Measurements from ENCODE around the gene LSM3.

The LSM3 gene

DNA sequence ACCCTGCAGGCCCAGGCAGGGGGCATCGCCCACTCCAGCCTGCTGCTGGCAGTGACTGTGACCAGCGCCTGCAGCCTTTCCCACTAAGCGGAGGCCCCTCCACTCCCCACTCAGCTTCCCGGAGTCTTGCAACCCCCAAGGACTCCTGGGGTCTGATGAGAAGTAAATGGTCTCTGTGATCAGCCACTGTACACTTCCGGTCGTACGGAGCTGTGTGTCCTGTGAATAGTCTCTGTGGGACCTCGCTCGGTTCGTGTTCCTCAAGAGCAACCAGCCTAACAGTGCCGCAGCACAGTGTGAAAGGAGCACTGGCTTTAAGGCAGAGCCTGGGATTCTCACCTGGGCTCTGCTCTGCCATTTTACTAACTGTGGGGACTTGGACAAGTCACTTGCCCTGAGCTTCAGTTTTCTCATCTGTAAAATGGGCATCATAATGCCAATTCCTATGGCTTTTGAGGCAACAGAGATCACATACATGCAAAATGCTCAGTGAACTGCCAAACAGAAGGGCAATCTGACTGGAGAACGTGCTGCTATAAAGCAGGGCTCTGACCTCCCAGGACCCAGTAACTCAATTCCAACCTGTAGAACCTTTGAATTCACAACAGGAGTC lies 27.0 kb upstream of the LSM3 start:
- no peak overlapping the region for H3K4me3 ChIP-seq (ENCODE audit: control insufficient read depth, low read depth, low read length)
- DNase-seq (ENCODE audit: low read depth), result no peak
- TF ChIP-seq, protein P1, sequence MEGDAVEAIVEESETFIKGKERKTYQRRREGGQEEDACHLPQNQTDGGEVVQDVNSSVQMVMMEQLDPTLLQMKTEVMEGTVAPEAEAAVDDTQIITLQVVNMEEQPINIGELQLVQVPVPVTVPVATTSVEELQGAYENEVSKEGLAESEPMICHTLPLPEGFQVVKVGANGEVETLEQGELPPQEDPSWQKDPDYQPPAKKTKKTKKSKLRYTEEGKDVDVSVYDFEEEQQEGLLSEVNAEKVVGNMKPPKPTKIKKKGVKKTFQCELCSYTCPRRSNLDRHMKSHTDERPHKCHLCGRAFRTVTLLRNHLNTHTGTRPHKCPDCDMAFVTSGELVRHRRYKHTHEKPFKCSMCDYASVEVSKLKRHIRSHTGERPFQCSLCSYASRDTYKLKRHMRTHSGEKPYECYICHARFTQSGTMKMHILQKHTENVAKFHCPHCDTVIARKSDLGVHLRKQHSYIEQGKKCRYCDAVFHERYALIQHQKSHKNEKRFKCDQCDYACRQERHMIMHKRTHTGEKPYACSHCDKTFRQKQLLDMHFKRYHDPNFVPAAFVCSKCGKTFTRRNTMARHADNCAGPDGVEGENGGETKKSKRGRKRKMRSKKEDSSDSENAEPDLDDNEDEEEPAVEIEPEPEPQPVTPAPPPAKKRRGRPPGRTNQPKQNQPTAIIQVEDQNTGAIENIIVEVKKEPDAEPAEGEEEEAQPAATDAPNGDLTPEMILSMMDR (IDR thresholded peaks at IDR 0.05; ENCODE audit: control insufficient read depth, insufficient read depth, low read depth, low read length, missing control alignments), result no peak

DNA sequence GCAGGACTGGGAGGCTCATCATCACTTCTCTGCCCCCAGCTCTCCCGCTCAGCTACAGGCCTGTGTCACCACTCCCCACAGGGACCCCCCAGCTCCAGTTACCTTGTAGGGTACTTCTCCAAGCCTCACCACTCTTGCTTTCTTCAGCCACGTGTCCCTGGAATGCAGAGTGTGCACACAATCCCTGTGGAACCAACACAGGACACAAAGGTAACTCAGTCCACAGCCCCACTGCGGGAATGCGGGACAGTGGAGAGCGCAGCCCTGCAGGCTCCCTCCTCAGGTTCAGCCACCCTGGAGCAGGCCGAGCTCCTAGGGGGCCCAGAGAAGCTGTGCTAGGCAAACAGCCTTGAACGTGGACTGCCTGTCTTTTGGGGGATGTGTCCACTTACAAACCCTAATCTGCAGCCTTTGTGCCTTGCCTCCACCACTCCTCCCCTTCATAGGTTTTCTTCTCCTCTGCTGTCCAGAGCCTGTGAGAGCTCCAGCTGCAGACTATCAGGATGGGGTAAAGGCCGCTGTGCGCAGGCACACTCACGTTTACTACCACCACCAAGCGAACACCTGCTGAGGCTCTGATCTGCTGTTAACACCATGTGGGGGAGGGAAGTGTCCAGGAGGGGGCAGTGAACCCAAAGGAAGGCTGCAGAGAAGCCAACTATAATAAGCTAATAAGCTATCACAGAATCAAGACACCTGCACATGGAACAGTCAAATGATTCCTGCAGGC lies 26.2 kb upstream of the LSM3 start:
- no peak overlapping the region for H3K4me3 ChIP-seq (ENCODE audit: control insufficient read depth, low read depth, low read length)
- no peak for DNase-seq (ENCODE audit: low read depth)
- TF ChIP-seq, protein P1 (IDR thresholded peaks at IDR 0.05; ENCODE audit: control insufficient read depth, insufficient read depth, low read depth, low read length, missing control alignments), result peak; percentile 37

DNA sequence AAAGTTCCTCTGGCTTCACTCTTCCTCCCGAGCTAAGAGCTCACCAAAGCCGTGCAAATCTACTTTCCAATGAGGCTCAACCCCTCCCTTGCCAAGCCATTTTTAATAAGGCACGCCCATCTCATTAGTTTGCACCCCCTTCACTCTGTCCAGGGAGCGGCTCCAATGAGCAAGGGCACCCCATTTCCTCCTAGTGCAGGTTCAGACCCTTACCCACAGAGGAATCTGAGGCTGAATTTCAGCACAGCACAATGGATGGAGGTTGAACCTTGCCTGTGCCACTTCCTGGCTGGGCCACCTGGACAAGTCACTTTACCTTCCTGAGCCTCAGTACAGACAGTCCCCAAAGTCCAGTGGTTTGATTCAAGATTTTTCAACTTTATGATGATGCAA lies 25.7 kb upstream of the LSM3 start:
- no peak overlapping the region for H3K4me3 ChIP-seq (ENCODE audit: control insufficient read depth, low read depth, low read length)
- TF ChIP-seq, protein P1 (IDR thresholded peaks at IDR 0.05; ENCODE audit: control insufficient read depth, insufficient read depth, low read depth, low read length, missing control alignments), result no peak
- no peak for DNase-seq (ENCODE audit: low read depth)

DNA sequence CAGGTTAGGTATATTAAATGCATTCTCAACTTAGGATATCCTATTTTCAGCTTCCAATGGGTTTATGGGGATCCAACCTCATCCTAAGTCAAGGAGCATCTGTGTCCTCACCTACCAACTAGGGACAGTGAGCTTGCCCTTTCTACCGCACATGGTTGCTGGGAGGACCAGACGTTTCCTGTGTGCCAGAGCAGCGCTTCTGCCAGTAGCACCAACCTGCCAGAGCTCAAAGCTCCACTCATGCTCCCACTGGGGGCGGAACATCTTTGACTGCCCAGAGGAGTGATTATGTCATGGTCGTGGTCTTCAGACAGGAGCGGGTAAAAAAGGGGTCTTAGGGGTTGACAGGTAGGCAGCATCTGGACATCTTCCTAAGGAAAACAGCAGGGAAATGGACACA lies 25.0 kb upstream of the LSM3 start:
- no peak for DNase-seq (ENCODE audit: low read depth)
- TF ChIP-seq, protein P1 (IDR thresholded peaks at IDR 0.05; ENCODE audit: control insufficient read depth, insufficient read depth, low read depth, low read length, missing control alignments), result no peak

DNA sequence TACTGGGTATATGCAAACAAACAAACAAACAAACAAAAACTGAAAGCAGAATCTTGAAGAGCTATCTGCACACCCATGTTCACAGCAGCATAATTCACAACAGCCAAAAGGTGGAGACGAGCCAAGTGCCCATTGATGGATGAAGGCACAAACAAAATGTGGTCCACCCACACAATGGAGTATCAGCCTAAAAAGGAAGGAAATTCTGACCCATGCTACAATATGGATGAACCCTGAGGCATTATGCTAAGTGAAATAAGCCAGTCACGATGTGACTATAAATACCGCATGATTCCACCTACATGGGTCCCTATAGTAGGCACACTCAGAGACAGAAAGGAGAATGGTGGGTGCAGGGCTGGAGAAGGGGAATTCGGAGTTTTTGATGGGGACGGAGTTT lies 24.3 kb upstream of the LSM3 start:
- DNase-seq (ENCODE audit: low read depth), result no peak
- no peak overlapping the region for H3K4me3 ChIP-seq (ENCODE audit: control insufficient read depth, low read depth, low read length)
- TF ChIP-seq, protein P1 (IDR thresholded peaks at IDR 0.05; ENCODE audit: control insufficient read depth, insufficient read depth, low read depth, low read length, missing control alignments), result no peak

More for the DNA sequence above, 25.0 kb upstream of the LSM3 start:
- H3K4me3 ChIP-seq (ENCODE audit: control insufficient read depth, low read depth, low read length), result no peak overlapping the region

DNA sequence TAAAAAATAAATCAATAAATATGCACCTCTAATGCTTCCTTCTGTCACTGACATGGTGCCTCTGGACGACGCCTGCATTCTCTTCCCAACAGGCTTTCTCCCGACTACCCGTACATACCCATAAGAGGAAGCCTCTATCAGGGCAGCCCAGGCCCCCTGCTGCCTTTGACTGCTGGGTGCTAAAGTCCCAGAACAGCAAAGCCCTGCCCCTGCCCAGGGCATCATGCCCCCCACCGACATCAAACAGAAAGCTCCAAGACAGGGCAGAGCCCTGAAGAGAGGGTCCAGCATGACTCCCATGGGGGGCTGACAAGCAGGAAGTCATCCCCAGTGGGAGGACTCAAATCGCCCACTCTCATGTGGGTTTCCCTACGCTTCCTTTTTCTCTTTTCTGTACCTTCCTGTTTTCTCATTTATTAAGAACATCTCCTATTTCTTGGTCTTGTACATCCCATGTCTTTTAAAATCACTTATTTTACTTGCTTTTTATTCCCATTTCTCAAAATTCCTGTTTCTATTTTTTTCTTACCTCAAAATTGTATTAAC lies 23.6 kb upstream of the LSM3 start:
- no peak overlapping the region for H3K4me3 ChIP-seq (ENCODE audit: control insufficient read depth, low read depth, low read length)
- TF ChIP-seq, protein P1 (IDR thresholded peaks at IDR 0.05; ENCODE audit: control insufficient read depth, insufficient read depth, low read depth, low read length, missing control alignments), result no peak
- no peak for DNase-seq (ENCODE audit: low read depth)

Data from AG09309 (cell line).